ENCODE data around the gene CASZ1. TPM values are rescaled to one million over a fixed set of nuclear protein-coding genes. Genes with fewer than 3 reads are reported as not detected.
A peak's percentile ranks its signal among the peaks of the same experiment; 100 is the strongest.

The CASZ1 gene
- total and polyA plus RNA-seq, 8 donors: 6.0 to 166 (median 39.8) TPM

DNA sequence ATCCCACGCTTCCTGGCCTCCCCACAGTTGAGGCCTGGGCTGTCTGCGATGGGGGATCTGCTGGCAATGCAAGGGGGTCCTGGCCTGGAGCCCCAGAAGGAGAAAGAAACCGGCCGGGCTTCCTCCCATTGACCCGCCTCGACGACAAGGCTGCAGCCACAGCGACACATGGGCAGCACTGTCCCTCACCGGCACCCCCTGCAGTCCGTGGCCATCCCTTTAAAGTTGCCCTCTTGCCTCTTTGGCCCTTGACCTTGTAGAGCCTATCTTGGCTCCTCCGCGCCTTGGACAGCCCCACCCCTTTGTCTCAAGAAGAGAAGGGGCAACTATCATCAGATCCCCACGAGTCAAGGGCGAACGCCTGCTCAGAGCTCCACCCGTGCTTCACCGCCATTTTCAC lies 106.0 kb downstream of the CASZ1 start:
- intact Hi-C loops (cut with DNase I; ENCODE audit: low total_unique reads): no loop called here
- 81 to 88% (median 86%) methylated on average over 17 of the region's 17 CpGs for WGBS, 5 donors
- peaks cover 75 to 89% (median 83%) of the 10 kb centered on the region in 4 donors for H3K4me1 ChIP-seq
- peaks cover 0 to 4% (median 0%) of the 10 kb centered on the region in 4 donors for H3K36me3 ChIP-seq
- H3K4me3 ChIP-seq: no peak overlapping the region
- H3K27me3 ChIP-seq: no peaks in the 10 kb centered on the region
- peak overlapping the region; percentile 88 to 97 (median 92) for H3K27ac ChIP-seq
- no peak for TF ChIP-seq POLR2AphosphoS5 (IDR thresholded peaks at IDR 0.05)
- TF ChIP-seq, protein P1, sequence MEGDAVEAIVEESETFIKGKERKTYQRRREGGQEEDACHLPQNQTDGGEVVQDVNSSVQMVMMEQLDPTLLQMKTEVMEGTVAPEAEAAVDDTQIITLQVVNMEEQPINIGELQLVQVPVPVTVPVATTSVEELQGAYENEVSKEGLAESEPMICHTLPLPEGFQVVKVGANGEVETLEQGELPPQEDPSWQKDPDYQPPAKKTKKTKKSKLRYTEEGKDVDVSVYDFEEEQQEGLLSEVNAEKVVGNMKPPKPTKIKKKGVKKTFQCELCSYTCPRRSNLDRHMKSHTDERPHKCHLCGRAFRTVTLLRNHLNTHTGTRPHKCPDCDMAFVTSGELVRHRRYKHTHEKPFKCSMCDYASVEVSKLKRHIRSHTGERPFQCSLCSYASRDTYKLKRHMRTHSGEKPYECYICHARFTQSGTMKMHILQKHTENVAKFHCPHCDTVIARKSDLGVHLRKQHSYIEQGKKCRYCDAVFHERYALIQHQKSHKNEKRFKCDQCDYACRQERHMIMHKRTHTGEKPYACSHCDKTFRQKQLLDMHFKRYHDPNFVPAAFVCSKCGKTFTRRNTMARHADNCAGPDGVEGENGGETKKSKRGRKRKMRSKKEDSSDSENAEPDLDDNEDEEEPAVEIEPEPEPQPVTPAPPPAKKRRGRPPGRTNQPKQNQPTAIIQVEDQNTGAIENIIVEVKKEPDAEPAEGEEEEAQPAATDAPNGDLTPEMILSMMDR (IDR thresholded peaks at IDR 0.05): peak in 1 of 7 experiments; percentile 7
- no peak for DNase-seq
- no peaks in the 10 kb centered on the region for H3K9me3 ChIP-seq

- TF ChIP-seq EP300 (IDR thresholded peaks at IDR 0.05) (no peak), POLR2AphosphoS5 (IDR thresholded peaks at IDR 0.05) (no peak), POLR2A (IDR thresholded peaks at IDR 0.05) (no peak)
- TF ChIP-seq, protein P1 (IDR thresholded peaks at IDR 0.05): no peak
- H3K27ac ChIP-seq: peak overlapping the region; percentile 88 to 97 (median 92)
- no peaks in the 10 kb centered on the region for H3K9me3 ChIP-seq
- H3K4me3 ChIP-seq: no peak overlapping the region
- H3K27me3 ChIP-seq: no peaks in the 10 kb centered on the region
- WGBS, 5 donors: 53 to 74% (median 57%) methylated on average over 6 to 10 of the region's 10 CpGs
- peaks cover 90 to 100% (median 98%) of the 10 kb centered on the region in 4 donors for H3K4me1 ChIP-seq
- peak in 1 of 2 donors; percentile 15 for DNase-seq
- H3K36me3 ChIP-seq: peaks cover 0 to 4% (median 2%) of the 10 kb centered on the region in 4 donors
- intact Hi-C loops (cut with DNase I; ENCODE audit: low total_unique reads): loop anchor here (10.0 kb wide), 1 partner anchor 106 kb away; the partner anchor contains the start of gene CASZ1
These were observed 108.0 kb downstream of the CASZ1 start for GRCh38 chr1:10688409-10688786.

DNA sequence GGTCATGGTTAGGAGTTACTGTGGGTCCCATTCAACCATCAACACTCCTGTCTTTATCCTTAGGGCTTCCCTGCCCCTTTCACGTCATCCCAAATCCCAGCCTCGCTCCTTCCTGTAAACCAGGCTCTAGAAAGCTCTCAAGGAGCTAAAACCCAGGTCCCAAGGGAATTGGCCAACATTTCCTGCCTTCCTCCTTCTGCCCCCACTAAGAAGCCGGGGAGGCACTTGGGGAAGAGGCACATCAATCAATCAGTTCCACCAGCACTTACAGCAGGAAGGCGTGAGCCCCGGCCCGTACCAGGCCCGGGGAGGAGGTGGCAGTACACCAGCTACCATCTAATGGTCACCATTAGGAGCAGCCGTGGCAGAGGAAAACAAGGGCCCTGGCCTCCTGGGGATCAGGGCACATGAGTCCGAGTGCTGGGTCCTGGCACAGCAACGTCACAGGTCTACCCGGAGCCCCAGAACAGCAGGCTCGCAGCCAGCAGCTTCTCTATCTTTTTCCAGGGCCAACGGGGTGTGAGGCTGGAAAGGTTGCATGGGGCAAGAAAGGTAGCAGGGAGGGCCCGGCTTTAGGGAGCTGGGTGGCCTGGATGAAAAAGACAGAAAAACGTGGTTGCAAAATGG lies 108.6 kb downstream of the CASZ1 start:
- Histone ChIP-seq H3K36me3 (peaks cover 0 to 4% (median 2%) of the 10 kb centered on the region in 4 donors), H3K27me3 (no peaks in the 10 kb centered on the region), H3K27ac (peak overlapping the region; percentile 88 to 97 (median 92)), H3K4me3 (no peak overlapping the region), H3K9me3 (no peaks in the 10 kb centered on the region), H3K4me1 (peaks cover 95 to 100% (median 100%) of the 10 kb centered on the region in 4 donors)
- intact Hi-C loops (cut with DNase I; ENCODE audit: low total_unique reads): loop anchor here (10.0 kb wide), 1 partner anchor 107 kb away; the partner anchor contains the start of gene CASZ1
- DNase-seq: peak; percentile 27 to 68
- TF ChIP-seq, protein P1 (IDR thresholded peaks at IDR 0.05): no peak
- no peak for TF ChIP-seq POLR2A (IDR thresholded peaks at IDR 0.05)
- TF ChIP-seq EP300 (IDR thresholded peaks at IDR 0.05): no peak
- no peak for TF ChIP-seq POLR2AphosphoS5 (IDR thresholded peaks at IDR 0.05)
- 32 to 53% (median 35%) methylated on average over 15 of the region's 15 CpGs for WGBS, 5 donors

- Histone ChIP-seq H3K4me3 (no peak overlapping the region), H3K36me3 (peaks cover 0 to 4% (median 2%) of the 10 kb centered on the region in 4 donors), H3K27ac (peak overlapping the region; percentile 88 to 97 (median 92)), H3K4me1 (peaks cover 97 to 100% (median 100%) of the 10 kb centered on the region in 4 donors), H3K27me3 (no peaks in the 10 kb centered on the region), H3K9me3 (no peaks in the 10 kb centered on the region)
- TF ChIP-seq POLR2AphosphoS5 (IDR thresholded peaks at IDR 0.05) (peak in 1 of 3 donors; percentile 43), EP300 (IDR thresholded peaks at IDR 0.05) (no peak), POLR2A (IDR thresholded peaks at IDR 0.05) (no peak)
- TF ChIP-seq, protein P1 (IDR thresholded peaks at IDR 0.05): no peak
- DNase-seq: peak; percentile 54 to 74
- intact Hi-C loops (cut with DNase I; ENCODE audit: low total_unique reads): loop anchor here (10.0 kb wide), 1 partner anchor 108 kb away; the partner anchor contains the start of gene CASZ1
- WGBS, 5 donors: 24 to 44% (median 40%) methylated on average over 7 of the region's 7 CpGs
These were observed 109.2 kb downstream of the CASZ1 start for GRCh38 chr1:10687251-10687651.

Measured in stomach (tissue), 9 donors.